ENCODE results near the gene TRAF3IP3.

The TRAF3IP3 gene

DNA sequence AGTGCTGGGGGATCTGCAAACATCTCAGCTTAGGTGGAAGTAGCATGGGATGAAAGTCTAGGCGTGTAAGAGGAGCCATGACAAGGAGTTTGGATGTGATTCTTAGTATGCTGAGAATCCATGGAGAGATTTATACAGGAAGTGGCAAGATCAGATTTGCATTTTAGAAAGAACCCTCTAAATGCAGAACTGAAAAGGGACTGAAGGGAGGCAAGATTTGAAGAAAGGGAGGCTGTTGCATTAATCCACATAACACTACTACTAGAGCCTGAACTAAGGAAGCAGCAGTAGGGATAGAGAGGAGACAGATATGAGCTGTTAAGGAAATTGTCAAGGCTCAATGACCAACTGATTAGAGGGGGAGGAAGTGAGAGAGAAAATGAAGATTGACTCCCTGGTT is 18.7 kb downstream of the TRAF3IP3 start:
- TF ChIP-seq ZBTB7A (IDR thresholded peaks at IDR 0.05; ENCODE audit: low read depth) (no peak), CREB1 (IDR thresholded peaks at IDR 0.05; ENCODE audit: low read depth) (no peak), CEBPB (IDR thresholded peaks at IDR 0.05) (no peak), EP300 (IDR thresholded peaks at IDR 0.05; ENCODE audit: borderline replicate concordance) (no peak), MAX (IDR thresholded peaks at IDR 0.05) (no peak), NFIC (IDR thresholded peaks at IDR 0.05) (no peak), TCF12 (IDR thresholded peaks at IDR 0.05; ENCODE audit: low read depth) (no peak), EGR1 (IDR thresholded peaks at IDR 0.05) (no peak)

- TF ChIP-seq TEAD4 (IDR thresholded peaks at IDR 0.05) (no peak), EGR1 (IDR thresholded peaks at IDR 0.05) (no peak), ZBTB7A (IDR thresholded peaks at IDR 0.05; ENCODE audit: low read depth) (no peak), TAF1 (IDR thresholded peaks at IDR 0.05; ENCODE audit: low read depth) (no peak)
Measured at GRCh38 chr1:209775678-209776077, 19.8 kb downstream of the TRAF3IP3 start.

DNA sequence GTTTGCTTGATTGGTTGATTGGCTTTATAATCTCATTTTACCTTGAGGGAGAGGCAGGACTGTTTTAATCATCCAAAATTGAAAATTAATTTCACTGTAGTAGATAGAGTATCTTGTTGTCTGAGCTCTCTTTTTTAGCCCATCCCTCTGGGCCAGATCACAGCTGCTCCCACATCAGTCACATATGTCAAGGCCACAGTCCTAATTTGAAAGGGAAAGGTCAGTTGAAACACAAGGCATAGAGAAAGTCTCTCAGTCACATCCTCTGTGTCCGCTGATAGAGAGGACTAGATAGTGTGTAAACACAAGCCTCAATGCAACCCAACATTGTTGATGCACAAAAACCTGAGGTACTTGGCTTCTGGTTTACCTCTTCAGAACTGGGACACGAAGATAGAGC is 21.7 kb downstream of the TRAF3IP3 start:
- TF ChIP-seq MAX (IDR thresholded peaks at IDR 0.05) (no peak), EGR1 (IDR thresholded peaks at IDR 0.05) (no peak)

DNA sequence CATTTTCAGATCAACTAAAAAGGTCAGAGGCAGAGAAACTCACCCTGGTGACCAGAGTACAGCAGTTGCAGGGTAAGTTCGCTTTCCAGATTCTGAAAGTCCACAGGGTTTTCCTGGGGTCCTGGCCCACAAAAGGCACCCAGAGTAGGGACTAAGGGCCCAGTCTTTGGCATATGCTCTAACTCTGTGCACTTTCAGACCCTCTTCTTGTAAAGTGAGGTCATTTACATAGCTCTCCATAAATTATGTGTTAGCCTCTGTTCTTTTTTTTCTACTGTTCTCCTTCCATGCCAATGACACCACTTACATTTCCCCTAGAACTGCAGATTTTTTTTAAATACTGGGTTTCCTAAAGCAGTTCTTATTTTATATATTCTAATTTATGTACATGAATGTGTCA is 22.2 kb downstream of the TRAF3IP3 start:
- TF ChIP-seq, protein P1, sequence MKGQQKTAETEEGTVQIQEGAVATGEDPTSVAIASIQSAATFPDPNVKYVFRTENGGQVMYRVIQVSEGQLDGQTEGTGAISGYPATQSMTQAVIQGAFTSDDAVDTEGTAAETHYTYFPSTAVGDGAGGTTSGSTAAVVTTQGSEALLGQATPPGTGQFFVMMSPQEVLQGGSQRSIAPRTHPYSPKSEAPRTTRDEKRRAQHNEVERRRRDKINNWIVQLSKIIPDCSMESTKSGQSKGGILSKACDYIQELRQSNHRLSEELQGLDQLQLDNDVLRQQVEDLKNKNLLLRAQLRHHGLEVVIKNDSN (IDR thresholded peaks at IDR 0.05), result no peak
- TF ChIP-seq EP300 (IDR thresholded peaks at IDR 0.05; ENCODE audit: borderline replicate concordance), result no peak
- no peak for TF ChIP-seq NFIC (IDR thresholded peaks at IDR 0.05)
- no peak for TF ChIP-seq CREB1 (IDR thresholded peaks at IDR 0.05; ENCODE audit: low read depth)
- no peak for TF ChIP-seq CEBPB (IDR thresholded peaks at IDR 0.05)
- TF ChIP-seq TEAD4 (IDR thresholded peaks at IDR 0.05), result no peak
- no peak for TF ChIP-seq TCF12 (IDR thresholded peaks at IDR 0.05; ENCODE audit: low read depth)
- TF ChIP-seq EGR1 (IDR thresholded peaks at IDR 0.05), result no peak
- no peak for TF ChIP-seq MAX (IDR thresholded peaks at IDR 0.05)
- no peak for TF ChIP-seq RAD21 (IDR thresholded peaks at IDR 0.05; ENCODE audit: low read depth)
- TF ChIP-seq TAF1 (IDR thresholded peaks at IDR 0.05; ENCODE audit: low read depth), result no peak
- TF ChIP-seq FOXM1 (IDR thresholded peaks at IDR 0.05; ENCODE audit: borderline replicate concordance, low read depth), result no peak
- TF ChIP-seq ZBTB7A (IDR thresholded peaks at IDR 0.05; ENCODE audit: low read depth), result no peak

DNA sequence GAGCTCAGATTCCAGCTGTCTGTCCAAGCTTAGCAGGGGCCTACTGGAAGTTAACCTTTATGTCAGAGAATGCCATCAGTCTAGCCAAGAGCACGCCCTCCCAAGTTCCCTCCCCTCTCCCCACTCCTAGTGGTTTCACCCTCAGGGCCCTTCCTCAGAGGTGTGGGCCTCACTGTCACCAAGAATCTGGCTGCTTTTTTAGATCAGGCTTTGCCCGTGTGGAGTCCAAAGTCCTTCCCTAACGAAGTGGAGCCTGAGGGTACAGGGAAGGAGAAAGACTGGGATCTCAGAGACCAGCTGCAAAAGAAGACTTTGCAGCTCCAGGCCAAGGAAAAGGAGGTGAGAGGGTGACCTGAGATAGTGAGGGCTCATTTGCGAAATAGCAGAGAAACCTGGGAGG is 24.4 kb downstream of the TRAF3IP3 start:
- no peak for TF ChIP-seq EP300 (IDR thresholded peaks at IDR 0.05; ENCODE audit: borderline replicate concordance)
- TF ChIP-seq RAD21 (IDR thresholded peaks at IDR 0.05; ENCODE audit: low read depth), result no peak
- TF ChIP-seq EGR1 (IDR thresholded peaks at IDR 0.05), result no peak
- TF ChIP-seq, protein P1 (IDR thresholded peaks at IDR 0.05), result no peak
- no peak for TF ChIP-seq CREB1 (IDR thresholded peaks at IDR 0.05; ENCODE audit: low read depth)
- no peak for TF ChIP-seq TEAD4 (IDR thresholded peaks at IDR 0.05)
- no peak for TF ChIP-seq FOXM1 (IDR thresholded peaks at IDR 0.05; ENCODE audit: borderline replicate concordance, low read depth)
- TF ChIP-seq MAX (IDR thresholded peaks at IDR 0.05), result no peak

- TF ChIP-seq RAD21 (IDR thresholded peaks at IDR 0.05; ENCODE audit: low read depth) (no peak), FOXM1 (IDR thresholded peaks at IDR 0.05; ENCODE audit: borderline replicate concordance, low read depth) (no peak)
Measured at GRCh38 chr1:209783386-209783785, 27.5 kb downstream of the TRAF3IP3 start.

DNA sequence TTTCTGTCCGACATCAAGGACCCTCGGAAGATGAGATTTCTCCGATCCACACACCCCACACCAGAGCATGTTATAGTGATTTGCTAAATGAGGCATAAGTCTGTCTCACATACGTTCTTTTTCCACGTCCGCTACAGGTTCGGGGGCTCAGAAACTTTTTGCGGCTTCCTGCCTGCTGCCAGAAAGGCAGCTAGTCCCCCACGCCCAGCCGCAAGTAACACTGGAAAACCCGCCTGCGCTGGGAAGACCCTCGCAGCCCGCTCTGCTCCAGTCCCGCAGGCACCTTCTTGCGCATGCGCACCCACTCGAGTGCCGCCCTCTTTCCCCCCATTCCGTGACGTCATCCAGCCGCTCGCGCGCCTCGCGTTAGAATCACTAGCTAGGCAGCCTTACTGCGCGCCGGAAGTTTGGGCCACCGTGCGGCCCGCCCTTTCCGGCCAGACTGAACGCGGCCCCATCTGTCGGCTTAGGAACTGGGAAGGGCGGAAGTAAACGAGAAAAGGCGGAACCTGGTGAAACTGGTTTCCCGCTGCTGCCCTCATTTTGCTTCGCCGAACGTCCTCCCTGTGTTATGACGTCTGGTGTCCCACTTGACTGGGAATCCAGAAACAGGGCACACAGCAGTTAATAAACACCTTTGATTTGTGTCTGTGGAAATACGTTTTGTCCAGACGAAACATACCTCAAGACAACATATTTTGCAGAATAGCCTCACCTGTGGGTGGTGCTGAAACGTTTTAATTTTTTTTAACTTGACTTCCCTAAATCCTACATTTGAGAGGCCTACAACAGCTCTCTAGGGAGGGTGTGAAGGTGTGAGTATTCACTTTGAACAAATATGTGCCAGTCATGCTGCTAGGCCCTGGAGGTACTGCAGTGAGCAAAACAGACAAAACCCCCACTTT is 28.7 kb downstream of the TRAF3IP3 start, which contains the start of gene C1orf74:
TSS of gene C1orf74 (minus strand) at position 295 of the 905 bp plus-strand sequence. CDS start 925 bp downstream, outside the sequence.
- TF ChIP-seq TEAD4 (IDR thresholded peaks at IDR 0.05) (no peak), YY1 (IDR thresholded peaks at IDR 0.05; ENCODE audit: low read depth) (peak; percentile 48; the same call in 1 of the 2 replicates), TAF1 (IDR thresholded peaks at IDR 0.05; ENCODE audit: low read depth) (peak; percentile 93), CREB1 (IDR thresholded peaks at IDR 0.05; ENCODE audit: low read depth) (peak; percentile 88), CEBPB (IDR thresholded peaks at IDR 0.05) (no peak), TCF12 (IDR thresholded peaks at IDR 0.05; ENCODE audit: low read depth) (0 out of 2 replicates have a peak, but pooled peaks have one; percentile 59), ZBTB7A (IDR thresholded peaks at IDR 0.05; ENCODE audit: low read depth) (0 out of 2 replicates have a peak, but pooled peaks have one; percentile 37), MAX (IDR thresholded peaks at IDR 0.05) (peak; percentile 89)

DNA sequence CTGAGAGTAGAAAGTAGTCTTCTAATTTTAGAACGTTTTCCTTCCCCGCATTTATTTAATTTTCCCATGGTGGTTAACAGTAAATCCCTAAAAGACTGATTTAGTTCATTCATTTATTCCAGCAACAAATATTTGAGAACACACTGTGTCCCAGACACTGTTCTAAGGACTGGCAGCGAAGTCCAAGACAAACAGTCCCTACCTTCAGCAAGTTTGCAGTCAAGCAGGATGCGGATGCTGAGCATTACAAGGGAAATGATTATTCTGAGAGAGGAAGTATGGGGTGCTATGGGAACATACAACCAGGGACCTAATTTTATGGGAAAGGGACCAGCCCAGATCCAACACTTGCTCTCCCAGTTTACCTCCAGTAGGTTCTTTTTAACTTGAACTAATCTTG is 29.7 kb downstream of the TRAF3IP3 start:
- TF ChIP-seq TEAD4 (IDR thresholded peaks at IDR 0.05) (no peak), NFIC (IDR thresholded peaks at IDR 0.05) (no peak), RAD21 (IDR thresholded peaks at IDR 0.05; ENCODE audit: low read depth) (no peak), TAF1 (IDR thresholded peaks at IDR 0.05; ENCODE audit: low read depth) (no peak), REST (IDR thresholded peaks at IDR 0.05; ENCODE audit: low read depth) (no peak), FOXM1 (IDR thresholded peaks at IDR 0.05; ENCODE audit: borderline replicate concordance, low read depth) (no peak), CREB1 (IDR thresholded peaks at IDR 0.05; ENCODE audit: low read depth) (no peak), MAX (IDR thresholded peaks at IDR 0.05) (no peak), TCF12 (IDR thresholded peaks at IDR 0.05; ENCODE audit: low read depth) (no peak)
- TF ChIP-seq, protein P1 (IDR thresholded peaks at IDR 0.05), result no peak
